Measurements from ENCODE around the gene LAMB1. TPM values are rescaled to one million over a fixed set of nuclear protein-coding genes. Genes with fewer than 3 reads are reported as not detected.

The LAMB1 gene
- total RNA-seq, 1 donor = 332 TPM

GRCh38 chr7:107980671-107981190 lies 22.2 kb downstream of the LAMB1 start:
- H3K4me3 ChIP-seq (ENCODE audit: low read depth, low read length) = no peak overlapping the region
- DNase-seq (ENCODE audit: low read depth) = no peak
- TF ChIP-seq CTCF (IDR thresholded peaks at IDR 0.05; ENCODE audit: insufficient read depth, low read length) = no peak

- no peak for DNase-seq (ENCODE audit: low read depth)
- TF ChIP-seq CTCF (IDR thresholded peaks at IDR 0.05; ENCODE audit: insufficient read depth, low read length) = no peak
Observed at GRCh38 chr7:107980171-107980570, 22.8 kb downstream of the LAMB1 start.

GRCh38 chr7:107978815-107979408 lies 24.0 kb downstream of the LAMB1 start:
- H3K4me3 ChIP-seq (ENCODE audit: low read depth, low read length) = no peak overlapping the region
- no peak for TF ChIP-seq CTCF (IDR thresholded peaks at IDR 0.05; ENCODE audit: insufficient read depth, low read length)
- DNase-seq (ENCODE audit: low read depth) = no peak

More at GRCh38 chr7:107980171-107980570, 22.8 kb downstream of the LAMB1 start:
- H3K4me3 ChIP-seq (ENCODE audit: low read depth, low read length) = no peak overlapping the region

GRCh38 chr7:107977048-107977447 lies 25.9 kb downstream of the LAMB1 start:
- H3K4me3 ChIP-seq (ENCODE audit: low read depth, low read length) = no peak overlapping the region
- TF ChIP-seq CTCF (IDR thresholded peaks at IDR 0.05; ENCODE audit: insufficient read depth, low read length) = no peak

GRCh38 chr7:107976620-107977019 lies 26.3 kb downstream of the LAMB1 start:
- no peak for DNase-seq (ENCODE audit: low read depth)
- no peak for TF ChIP-seq CTCF (IDR thresholded peaks at IDR 0.05; ENCODE audit: insufficient read depth, low read length)
- no peak overlapping the region for H3K4me3 ChIP-seq (ENCODE audit: low read depth, low read length)

More at GRCh38 chr7:107977048-107977447, 25.9 kb downstream of the LAMB1 start:
- no peak for DNase-seq (ENCODE audit: low read depth)

GRCh38 chr7:107975394-107976013 lies 27.5 kb downstream of the LAMB1 start:
- TF ChIP-seq CTCF (IDR thresholded peaks at IDR 0.05; ENCODE audit: insufficient read depth, low read length) = no peak
- no peak for DNase-seq (ENCODE audit: low read depth)
- H3K4me3 ChIP-seq (ENCODE audit: low read depth, low read length) = no peak overlapping the region

Measured in fibroblast of the aortic adventitia (primary cell).